Kidney (tissue), 14 donors: Measurements from ENCODE around the gene SMARCAL1. TPM values are rescaled to one million over a fixed set of nuclear protein-coding genes. Genes with fewer than 3 reads are reported as not detected.

Experiments used
- DNase-seq, 5 donors: peaks; one replicate each; pipeline ENCODE4 v3.0.0-alpha.2; 2013 to 2020
- FAIRE-seq: peaks from 2 replicates; lab custom pipeline; 2012; peaks lifted over from hg19 to GRCh38; lab: Jason Lieb, UNC
- H3K27ac ChIP-seq, 2 donors: one replicate each; pipeline ENCODE4 v1.7.0; 2013; ENCODE audit warnings: low read depth in 2 of 2, low read length in 2 of 2, inconsistent platforms in 1 of 2
- H3K27me3 ChIP-seq: one replicate; pipeline ENCODE4 v1.7.1; 2013; ENCODE audit warnings: low read length, inconsistent platforms; ENCODE audit not compliant: control insufficient read depth, insufficient read depth
- H3K36me3 ChIP-seq, 3 donors: one replicate each; pipeline versions ENCODE4 v1.7.0 to v1.7.1; 2013; ENCODE audit warnings: low read length in 3 of 3, control low read depth in 1 of 3, inconsistent platforms in 1 of 3; ENCODE audit not compliant: insufficient read depth in 3 of 3, control insufficient read depth in 2 of 3
- H3K4me1 ChIP-seq, 3 donors: one replicate each; pipeline versions ENCODE4 v1.7.0 to v1.7.1; 2013; ENCODE audit warnings: low read length in 3 of 3, inconsistent platforms in 1 of 3, low read depth in 1 of 3; ENCODE audit not compliant: control insufficient read depth in 2 of 3, insufficient read depth in 2 of 3
- H3K4me3 ChIP-seq, 3 donors: one replicate each; pipeline versions ENCODE4 v1.7.0 to v1.8.1; 2013; ENCODE audit warnings: low read length in 3 of 3, control low read depth in 1 of 3, inconsistent platforms in 1 of 3
- H3K9ac ChIP-seq, 3 donors: one replicate each; pipeline versions ENCODE4 v1.7.0 to v1.7.1; 2013; ENCODE audit warnings: low read length in 3 of 3, control low read depth in 1 of 3, inconsistent platforms in 1 of 3
- H3K9me3 ChIP-seq, 3 donors: one replicate each; pipeline versions ENCODE4 v1.7.0 to v1.7.1; 2013; ENCODE audit warnings: low read length in 3 of 3, control low read depth in 1 of 3, inconsistent platforms in 1 of 3; ENCODE audit not compliant: control insufficient read depth in 2 of 3, insufficient read depth in 1 of 3
- CTCF ChIP-seq: IDR thresholded peaks from 3 replicates; pipeline ENCODE4 v1.5.1; 2012; ENCODE audit warnings: mild to moderate bottlenecking, moderate library complexity, borderline replicate concordance; ENCODE audit not compliant: insufficient read depth; ENCODE audit errors: extremely low read depth
- intact Hi-C: fragments of 100-400 bp; cut with DNase I; formaldehyde crosslinking; loops from one replicate; pipeline ENCODE4 v1.11.1; 2022
- polyA plus RNA-seq: library from polyadenylated mRNA; stranded (reverse); fragments of 350-450 nt; fragmentation: Illumina TruSeq; extraction: RNeasy Lipid Tissue Mini Kit (QIAGEN cat#74804); gene quantifications from one replicate; pipeline ENCODE4 v1.2.3, GENCODE V29; 2014; ENCODE audit warnings: low read depth, low replicate concordance; ENCODE audit not compliant: insufficient read depth
- total RNA-seq: library from RNA; stranded (reverse); fragmentation: NEBNext Ultra II Directional; extraction: Animal tissue kit (Norgen Biotek cat#: 25700); gene quantifications from one replicate; pipeline ENCODE4 v1.2.1, GENCODE V29; 2021
- donor health status: control.
- donor health status: control.
- donor health status: control.
- donor health status: control.
- donor health status: control.
- donor health status: DM: yes; HTN: yes; CAD: no.
- donor health status: Normal renal cell carcinoma (clear cell type).

The SMARCAL1 gene
- total and polyA plus RNA-seq, 2 donors from 2014 or later: 9.7 to 17.3 TPM

GRCh38 chr2:216436383-216436782 lies 24.1 kb downstream of the SMARCAL1 start:
- H3K9ac ChIP-seq: no peak overlapping the region
- H3K4me1 ChIP-seq: no peaks in the 10 kb centered on the region
- FAIRE-seq (no peak), DNase-seq (no peak)
- no peaks in the 10 kb centered on the region for H3K27me3 ChIP-seq
- H3K4me3 ChIP-seq: no peak overlapping the region
- H3K9me3 ChIP-seq: no peaks in the 10 kb centered on the region
- H3K27ac ChIP-seq: no peak overlapping the region
- intact Hi-C loops: no loop called here
- TF ChIP-seq CTCF: no peak
- H3K36me3 ChIP-seq: peaks cover 3 to 48% (median 22%) of the 10 kb centered on the region in 3 donors

GRCh38 chr2:216441308-216442010 lies 29.2 kb downstream of the SMARCAL1 start:
- no peak for TF ChIP-seq CTCF
- H3K9ac ChIP-seq: no peak overlapping the region
- peaks cover 5 to 23% (median 13%) of the 10 kb centered on the region in 3 donors for H3K36me3 ChIP-seq
- H3K27ac ChIP-seq: no peak overlapping the region
- FAIRE-seq (no peak), DNase-seq (no peak)
- no peaks in the 10 kb centered on the region for H3K27me3 ChIP-seq
- intact Hi-C loops: no loop called here
- H3K9me3 ChIP-seq: no peaks in the 10 kb centered on the region
- no peak overlapping the region for H3K4me3 ChIP-seq
- no peaks in the 10 kb centered on the region for H3K4me1 ChIP-seq

- intact Hi-C loops: no loop called here
- DNase-seq (no peak), FAIRE-seq (no peak)
- Histone ChIP-seq H3K36me3 (peaks cover 9 to 31% (median 28%) of the 10 kb centered on the region in 3 donors), H3K4me1 (no peaks in the 10 kb centered on the region), H3K9me3 (no peaks in the 10 kb centered on the region), H3K9ac (no peak overlapping the region), H3K27ac (no peak overlapping the region), H3K27me3 (no peaks in the 10 kb centered on the region), H3K4me3 (no peak overlapping the region)
- no peak for TF ChIP-seq CTCF
Measured at GRCh38 chr2:216445501-216445900, 33.2 kb downstream of the SMARCAL1 start.
